K562 treated with DMSO at 1 percent for 24 hours (cell line): ENCODE results near the gene SCGN. TPM values are rescaled to one million over a fixed set of nuclear protein-coding genes. Genes with fewer than 3 reads are reported as not detected.

Experiments used
- total RNA-seq: library from RNA; unstranded; fragments of 300-600 nt; gene quantifications from 2 replicates; pipeline ENCODE4 v1.2.3, GENCODE V29; 2022; ENCODE audit warnings: low read depth; ENCODE audit not compliant: insufficient read depth

Gene SCGN
- total RNA-seq: not detected in 2 replicates

GRCh38 chr6:25652007-25652515 is at the start of gene SCGN:
SCGN (plus strand) TSS chr6:25652215; CDS start chr6:25652404, 189 bp downstream.

Other genes with a start within 250 kb of the SCGN start
- gene SLC17A4, start 102.5 kb downstream of the SCGN start, total RNA-seq: not detected in 2 replicates
- gene SLC17A1, start 179.8 kb downstream of the SCGN start, total RNA-seq: not detected in 2 replicates
- gene SLC17A3, start 222.0 kb downstream of the SCGN start, total RNA-seq: not detected in 2 replicates